ENCODE results near the gene CARD14. TPM values are rescaled to one million over a fixed set of nuclear protein-coding genes. Genes with fewer than 3 reads are reported as not detected.

CARD14 gene
- total RNA-seq, 1 experiment from 2014 or later = 0.24 TPM

GRCh38 chr17:80151333-80151732 is 18.5 kb upstream of the CARD14 start:
- WGBS (ENCODE audit: extremely low coverage, insufficient read length, low lambda C conversion rate) = no CpG with 5 or more reads among the region's 5 CpGs
- H3K9me3 ChIP-seq (ENCODE audit: control insufficient read depth, low read depth, low read length) = no peaks in the 10 kb centered on the region

More at GRCh38 chr17:80151333-80151732, 18.5 kb upstream of the CARD14 start:
- Histone ChIP-seq H3K27me3 (ENCODE audit: insufficient read depth, low read length) (no peaks in the 10 kb centered on the region), H4K91ac (ENCODE audit: insufficient read length, low read depth, low read length) (no peak overlapping the region), H3K23ac (ENCODE audit: insufficient read length, low read depth, low read length) (no peak overlapping the region), H3K27ac (ENCODE audit: insufficient read length, low read depth, low read length) (no peak overlapping the region), H2AK5ac (ENCODE audit: insufficient read length, low read length) (no peak overlapping the region), H3K23me2 (ENCODE audit: insufficient read length, low read depth, low read length, poor library complexity, severe bottlenecking) (peaks cover under 1% of the 10 kb centered on the region), H3K14ac (ENCODE audit: insufficient read depth, low read length) (no peak overlapping the region), H3K18ac (ENCODE audit: insufficient read length, low read depth, low read length) (no peak overlapping the region), H4K5ac (ENCODE audit: insufficient read length, low read depth, low read length) (no peak overlapping the region), H2BK120ac (ENCODE audit: low read depth, low read length, poor library complexity, severe bottlenecking) (no peak overlapping the region), H2BK15ac (ENCODE audit: low read depth, low read length) (no peak overlapping the region), H2BK20ac (ENCODE audit: low read depth, low read length, poor library complexity, severe bottlenecking) (no peak overlapping the region), H2BK12ac (ENCODE audit: insufficient read length, low read depth, low read length) (no peak overlapping the region), H2AFZ (ENCODE audit: low read length) (no peak overlapping the region), H3T11ph (ENCODE audit: low read length) (no peak overlapping the region), H3K79me1 (ENCODE audit: insufficient read depth, low read depth, low read length, poor library complexity, severe bottlenecking) (no peaks in the 10 kb centered on the region), H3K56ac (ENCODE audit: insufficient read length, low read depth, low read length) (no peak overlapping the region), H4K8ac (replicated peaks; ENCODE audit: insufficient read length, low read depth, low read length) (no peak overlapping the region), H3K4me2 (ENCODE audit: insufficient read depth, insufficient read length, low read length) (no peak overlapping the region), H3K4me1 (ENCODE audit: insufficient read depth, low read length) (no peaks in the 10 kb centered on the region; the same call in 1 of the 2 replicates), H3K79me2 (ENCODE audit: insufficient read depth, low read length) (peaks cover 3% of the 10 kb centered on the region; the same call in 1 of the 2 replicates), H4K20me1 (ENCODE audit: control insufficient read depth, insufficient read depth, insufficient read length) (no peaks in the 10 kb centered on the region), H3K4ac (ENCODE audit: low read depth, low read length) (no peak overlapping the region), H2BK5ac (ENCODE audit: insufficient read length, low read length) (no peak overlapping the region), H3K9ac (ENCODE audit: extremely low read depth, insufficient read length, low read length) (no peak overlapping the region)
- Mint-ChIP-seq H3K9me3 (peaks cover 19 to 20% of the 10 kb centered on the region in 2 experiments), H3K27me3 (ENCODE audit: low read depth) (peaks cover 20% of the 10 kb centered on the region), H3K4me1 (peaks cover 43 to 63% of the 10 kb centered on the region in 2 experiments), H3K36me3 (ENCODE audit: insufficient read depth in 1 of 3, low read depth in 3 of 3) (peaks cover 12 to 20% (median 13%) of the 10 kb centered on the region in 3 experiments), H3K4me3 (no peak overlapping the region), H3K27ac (no peak overlapping the region)
- TF ChIP-seq CTCF (conservative IDR thresholded peaks at IDR 0.05) = no peak
- DNase-seq = no peak
